Mononuclear cell (primary cell): ENCODE measurements around the gene PRMT7. TPM values are rescaled to one million over a fixed set of nuclear protein-coding genes. Genes with fewer than 3 reads are reported as not detected.

Experiments
- H3K27me3 ChIP-seq: 2 replicates; pipeline ENCODE4 v1.6.0; 2011; ENCODE audit warnings: low read length, control low read depth; ENCODE audit not compliant: insufficient read depth
- H3K4me1 ChIP-seq: 2 replicates; pipeline ENCODE4 v1.5.1; 2011; ENCODE audit warnings: mild to moderate bottlenecking, low read length, control low read depth; ENCODE audit not compliant: insufficient read depth
- H3K4me3 ChIP-seq: 2 replicates; pipeline ENCODE4 v1.5.1; 2011; ENCODE audit warnings: mild to moderate bottlenecking, low read length, moderate library complexity
- H3K9me3 ChIP-seq: 2 replicates; pipeline ENCODE4 v1.5.1; 2011; ENCODE audit warnings: low read depth, mild to moderate bottlenecking, control low read depth, low read length
- total RNA-seq: library from RNA; depleted of rRNA; stranded (reverse); fragments of >200 nt; gene quantifications from one replicate; pipeline ENCODE4 v1.2.3, GENCODE V29; 2012

PRMT7 gene
- total RNA-seq, 1 donor = 33.1 TPM

DNA sequence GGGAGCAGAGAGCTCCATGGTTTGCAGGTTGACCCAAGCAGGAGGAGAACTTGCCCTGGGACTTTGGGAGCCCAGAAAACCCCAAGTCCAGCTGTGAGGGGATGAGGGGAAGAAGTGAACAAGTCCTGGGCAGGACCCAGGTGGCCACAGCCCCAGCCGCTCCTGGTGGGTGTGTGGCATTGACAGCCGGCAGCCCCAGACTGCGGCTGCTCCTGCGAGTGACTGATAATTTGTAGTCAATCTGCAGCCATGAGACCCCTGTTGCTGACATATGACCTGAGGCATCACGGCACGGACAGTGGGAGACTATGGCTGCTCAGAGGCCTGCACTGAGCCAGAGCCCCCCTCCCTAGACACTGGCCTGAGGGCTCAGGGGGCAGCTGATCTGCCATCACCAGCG, 66.4 kb downstream of the PRMT7 start:
- H3K27me3 ChIP-seq = no peaks in the 10 kb centered on the region
- H3K9me3 ChIP-seq = no peaks in the 10 kb centered on the region
- peaks cover 20% of the 10 kb centered on the region for H3K4me1 ChIP-seq
- H3K4me3 ChIP-seq = no peak overlapping the region

DNA sequence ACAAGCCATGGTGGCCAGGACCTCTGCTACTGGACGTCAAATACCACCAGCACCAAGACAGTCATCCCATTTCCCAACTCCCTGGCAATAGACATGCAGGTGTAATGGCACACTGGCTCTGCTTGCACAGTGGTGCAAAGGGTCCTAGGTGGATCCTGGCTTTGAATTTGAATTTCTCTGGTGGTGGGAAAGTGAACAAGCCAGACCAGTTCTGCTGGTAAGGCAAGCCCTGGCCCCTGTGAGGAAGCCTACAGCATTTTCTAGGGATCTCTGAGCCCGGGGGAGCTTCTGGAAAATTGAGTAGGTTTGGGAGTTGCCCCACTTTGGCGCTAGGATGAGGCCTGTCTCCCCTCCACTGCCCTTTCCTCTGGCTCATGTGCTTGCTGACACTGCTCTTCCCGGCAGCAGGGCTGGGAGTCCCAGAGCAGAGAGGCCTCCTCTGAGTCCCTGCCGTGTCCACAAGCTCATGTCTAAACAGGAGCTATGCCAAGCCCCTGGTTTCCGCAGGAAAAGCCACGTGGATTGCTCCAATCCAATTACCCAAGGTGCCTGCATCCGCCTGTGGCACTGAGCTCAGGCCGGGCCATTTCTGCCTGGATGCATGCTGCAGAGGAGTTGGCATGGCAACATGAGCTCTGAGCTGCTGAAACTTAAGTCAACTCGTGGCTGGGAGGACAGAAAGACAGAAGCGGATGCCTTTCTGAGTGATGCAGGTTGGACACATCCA, 67.0 kb downstream of the PRMT7 start:
- H3K4me1 ChIP-seq = peaks cover 23% of the 10 kb centered on the region
- no peak overlapping the region for H3K4me3 ChIP-seq
- no peaks in the 10 kb centered on the region for H3K27me3 ChIP-seq
- no peaks in the 10 kb centered on the region for H3K9me3 ChIP-seq

- Histone ChIP-seq H3K9me3 (no peaks in the 10 kb centered on the region), H3K27me3 (no peaks in the 10 kb centered on the region), H3K4me3 (no peak overlapping the region), H3K4me1 (peaks cover 23% of the 10 kb centered on the region)
Observed at GRCh38 chr16:68378436-68379415, 67.9 kb downstream of the PRMT7 start.

- Histone ChIP-seq H3K9me3 (no peaks in the 10 kb centered on the region), H3K4me1 (peaks cover 23% of the 10 kb centered on the region), H3K4me3 (no peak overlapping the region), H3K27me3 (no peaks in the 10 kb centered on the region)
Observed at GRCh38 chr16:68379472-68380347, 68.9 kb downstream of the PRMT7 start.

GRCh38 chr16:68380348-68380670, 69.5 kb downstream of the PRMT7 start:
- no peaks in the 10 kb centered on the region for H3K9me3 ChIP-seq
- H3K4me1 ChIP-seq = peaks cover 23% of the 10 kb centered on the region
- no peaks in the 10 kb centered on the region for H3K27me3 ChIP-seq
- no peak overlapping the region for H3K4me3 ChIP-seq

DNA sequence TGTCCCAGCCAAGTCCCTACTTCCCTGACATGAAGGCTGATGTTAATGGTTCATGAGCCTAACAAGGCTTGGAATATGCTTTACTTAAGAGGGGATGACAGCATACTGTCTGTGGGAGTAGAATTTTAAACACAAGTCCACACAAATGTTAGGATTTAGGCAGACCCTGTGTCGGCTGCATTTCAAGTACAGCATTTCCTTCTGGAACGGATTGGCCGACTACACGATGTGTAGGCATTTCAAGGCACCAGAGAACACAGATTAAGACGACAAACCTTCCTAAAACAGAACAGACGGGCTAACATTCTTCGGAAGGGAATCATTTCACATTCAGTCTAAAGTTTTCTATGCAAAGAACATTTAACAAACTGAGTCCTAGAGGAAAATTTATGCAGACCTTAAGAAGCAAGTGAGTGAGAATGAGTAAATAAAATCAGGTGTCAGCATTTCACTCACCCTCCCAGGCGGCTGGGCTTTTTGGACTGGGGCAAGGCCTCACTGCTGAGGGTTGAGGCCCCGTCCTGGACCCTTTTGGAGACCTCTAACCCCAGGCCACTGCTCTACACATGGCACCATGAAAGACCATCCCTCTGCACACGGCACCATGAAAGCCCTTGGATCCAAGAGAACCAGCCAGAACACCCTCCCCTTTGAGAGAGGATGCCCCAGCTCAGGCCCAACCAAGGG, 70.0 kb downstream of the PRMT7 start:
- Histone ChIP-seq H3K4me1 (peaks cover 23% of the 10 kb centered on the region), H3K4me3 (no peak overlapping the region), H3K9me3 (no peaks in the 10 kb centered on the region), H3K27me3 (no peaks in the 10 kb centered on the region)

DNA sequence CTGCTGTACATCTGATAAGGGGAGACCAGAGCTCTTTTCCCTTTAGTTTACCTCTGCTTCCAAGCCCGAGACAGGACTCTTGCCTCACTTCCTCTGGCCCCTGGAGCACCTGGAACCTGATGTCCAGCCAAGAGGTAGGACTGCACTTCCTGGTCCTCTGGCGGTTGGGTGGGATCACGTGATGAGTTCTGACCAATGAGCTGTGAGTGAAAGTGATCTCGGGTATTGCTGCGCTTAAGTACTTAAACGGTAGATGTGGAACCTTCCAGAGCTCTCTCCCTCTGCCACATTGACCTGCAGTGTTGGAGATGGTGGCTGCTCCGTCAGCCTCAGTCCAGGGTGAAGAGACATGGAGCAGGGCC, 70.5 kb downstream of the PRMT7 start:
- H3K4me1 ChIP-seq = peaks cover 23% of the 10 kb centered on the region
- H3K4me3 ChIP-seq = no peak overlapping the region
- no peaks in the 10 kb centered on the region for H3K9me3 ChIP-seq
- no peaks in the 10 kb centered on the region for H3K27me3 ChIP-seq

- Histone ChIP-seq H3K4me1 (peaks cover 23% of the 10 kb centered on the region), H3K4me3 (no peak overlapping the region), H3K27me3 (no peaks in the 10 kb centered on the region), H3K9me3 (no peaks in the 10 kb centered on the region)
Observed at GRCh38 chr16:68382296-68382718, 71.5 kb downstream of the PRMT7 start.

DNA sequence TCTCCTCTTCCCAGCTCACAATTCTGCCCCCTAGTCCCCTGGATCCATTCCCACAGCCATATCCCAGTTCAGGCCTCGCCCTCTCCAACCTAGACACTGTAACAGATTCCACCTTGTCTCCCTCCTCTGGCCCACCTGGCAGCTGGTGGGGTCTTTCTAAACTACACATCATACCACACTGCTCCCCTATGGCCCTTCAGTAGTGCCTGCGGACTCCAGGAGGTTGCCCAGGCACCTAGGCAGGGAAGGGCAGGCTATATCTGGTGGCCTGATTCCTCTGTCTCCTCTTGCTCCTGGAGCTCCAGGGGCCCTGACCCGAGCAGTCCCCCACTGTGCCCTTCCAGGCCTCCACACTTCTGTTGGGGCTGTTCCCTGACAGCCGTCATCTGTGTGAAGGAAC, 73.0 kb downstream of the PRMT7 start:
- no peaks in the 10 kb centered on the region for H3K27me3 ChIP-seq
- H3K4me1 ChIP-seq = peaks cover 20% of the 10 kb centered on the region
- H3K9me3 ChIP-seq = no peaks in the 10 kb centered on the region
- H3K4me3 ChIP-seq = no peak overlapping the region

- H3K9me3 ChIP-seq = no peaks in the 10 kb centered on the region
- peaks cover 16% of the 10 kb centered on the region for H3K4me1 ChIP-seq
- H3K4me3 ChIP-seq = no peak overlapping the region
- no peaks in the 10 kb centered on the region for H3K27me3 ChIP-seq
Observed at GRCh38 chr16:68384288-68385161, 73.7 kb downstream of the PRMT7 start.

- H3K4me1 ChIP-seq = peaks cover 11% of the 10 kb centered on the region
- H3K4me3 ChIP-seq = no peak overlapping the region
- H3K27me3 ChIP-seq = no peaks in the 10 kb centered on the region
- H3K9me3 ChIP-seq = no peaks in the 10 kb centered on the region
Observed at GRCh38 chr16:68385371-68385770, 74.6 kb downstream of the PRMT7 start.

DNA sequence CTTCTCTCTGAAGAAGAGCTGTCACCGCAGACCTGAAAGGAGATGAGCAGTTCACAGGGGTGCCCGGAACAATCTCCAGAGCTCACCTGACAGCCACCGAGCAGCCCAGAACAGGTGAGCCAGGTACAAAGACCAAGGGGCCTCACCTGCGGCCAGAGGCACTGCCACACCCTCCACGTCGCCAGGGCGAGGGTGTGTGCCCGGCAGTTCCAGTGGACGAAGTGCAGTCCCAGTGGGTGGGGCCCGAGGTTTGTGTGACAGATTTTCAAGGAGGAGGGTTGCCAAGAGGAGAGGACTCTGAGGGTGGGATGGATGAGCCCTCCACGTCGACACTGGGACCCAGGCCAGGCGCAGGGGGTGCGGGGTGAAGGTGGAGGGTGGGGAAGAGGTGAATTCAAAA, 75.8 kb downstream of the PRMT7 start:
- peaks cover 8% of the 10 kb centered on the region for H3K4me1 ChIP-seq
- no peaks in the 10 kb centered on the region for H3K27me3 ChIP-seq
- no peaks in the 10 kb centered on the region for H3K9me3 ChIP-seq
- H3K4me3 ChIP-seq = no peak overlapping the region

DNA sequence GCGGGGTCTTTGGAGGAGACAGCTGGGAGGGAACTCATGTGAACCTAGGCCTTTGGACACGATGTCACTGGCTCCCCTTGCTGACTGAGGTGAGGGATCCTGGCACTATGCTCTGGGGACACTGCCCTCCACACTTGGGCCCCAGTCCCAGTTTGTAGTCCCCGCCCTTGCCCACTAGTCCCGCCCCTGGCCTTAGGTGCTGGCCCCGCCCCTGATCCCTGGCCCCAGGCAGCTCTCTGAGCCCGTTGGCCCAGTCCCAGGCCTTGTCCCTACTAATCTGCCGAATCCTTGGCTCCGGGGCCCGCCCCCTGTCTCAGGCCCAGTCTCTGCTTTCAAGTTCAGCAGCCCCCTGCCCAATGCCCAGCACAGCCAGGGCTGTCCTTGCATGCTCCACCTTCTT, 76.5 kb downstream of the PRMT7 start:
- Histone ChIP-seq H3K4me1 (peaks cover 2% of the 10 kb centered on the region), H3K27me3 (no peaks in the 10 kb centered on the region), H3K9me3 (no peaks in the 10 kb centered on the region), H3K4me3 (no peak overlapping the region)

- Histone ChIP-seq H3K4me1 (no peaks in the 10 kb centered on the region), H3K27me3 (no peaks in the 10 kb centered on the region), H3K4me3 (no peak overlapping the region), H3K9me3 (no peaks in the 10 kb centered on the region)
Observed at GRCh38 chr16:68388124-68388523, 77.3 kb downstream of the PRMT7 start.
